ENCODE results near the gene RTN4RL1.
"Not testable (repeated sequence)": the region's sequence is repeated elsewhere in the genome, so short reads cannot be mapped to it uniquely, and the experiment has no call there.

The RTN4RL1 gene

DNA sequence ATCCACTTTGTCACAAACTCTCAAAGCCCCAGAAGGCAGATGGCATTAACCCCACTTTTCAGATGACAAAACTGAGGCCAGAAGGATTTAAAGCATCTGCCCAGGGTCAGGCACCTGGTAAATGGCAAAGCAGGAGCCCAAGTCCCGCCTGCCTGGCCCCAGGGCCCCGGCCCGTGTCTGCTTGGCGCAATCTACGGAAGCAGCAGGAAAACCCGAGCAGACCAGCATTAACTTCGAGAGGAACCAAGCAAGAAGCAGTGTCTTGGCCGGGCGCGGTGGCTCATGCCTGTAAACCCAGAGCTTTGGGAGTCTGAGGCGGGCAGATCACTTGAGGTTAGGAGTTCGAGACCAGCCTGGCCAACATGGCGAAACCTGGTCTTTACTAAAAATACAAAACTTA is 21.6 kb downstream of the RTN4RL1 start:
- DNase-seq (ENCODE audit: low read depth), result no peak

DNA sequence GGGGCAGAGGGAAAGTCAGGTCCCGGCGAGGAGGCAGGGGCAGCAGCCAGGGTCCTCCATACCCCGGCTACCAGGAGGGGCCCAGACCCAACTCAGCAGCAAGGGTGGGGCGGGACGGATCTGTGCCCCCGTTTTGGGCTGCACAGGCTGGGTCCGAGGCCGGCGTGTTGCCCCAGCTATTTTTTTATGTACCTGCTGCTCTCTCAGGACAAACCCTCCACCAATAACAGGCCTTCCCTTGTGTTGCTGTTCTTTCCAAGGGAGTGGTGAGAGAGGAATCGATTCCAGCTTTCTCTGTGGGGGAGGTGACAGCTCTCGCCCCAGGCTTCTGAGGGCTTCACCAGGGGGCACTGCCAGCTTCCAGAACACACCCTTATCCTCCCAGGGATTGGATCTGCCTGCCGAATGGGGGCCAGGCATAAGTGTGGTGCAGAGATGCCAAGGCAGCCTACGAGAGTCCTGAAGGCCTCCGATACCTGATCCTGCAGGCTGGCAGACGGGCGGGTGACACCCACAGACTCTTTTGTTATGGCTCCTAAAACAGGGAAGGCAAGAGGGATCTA is 22.3 kb downstream of the RTN4RL1 start:
- no peak for DNase-seq (ENCODE audit: low read depth)

DNA sequence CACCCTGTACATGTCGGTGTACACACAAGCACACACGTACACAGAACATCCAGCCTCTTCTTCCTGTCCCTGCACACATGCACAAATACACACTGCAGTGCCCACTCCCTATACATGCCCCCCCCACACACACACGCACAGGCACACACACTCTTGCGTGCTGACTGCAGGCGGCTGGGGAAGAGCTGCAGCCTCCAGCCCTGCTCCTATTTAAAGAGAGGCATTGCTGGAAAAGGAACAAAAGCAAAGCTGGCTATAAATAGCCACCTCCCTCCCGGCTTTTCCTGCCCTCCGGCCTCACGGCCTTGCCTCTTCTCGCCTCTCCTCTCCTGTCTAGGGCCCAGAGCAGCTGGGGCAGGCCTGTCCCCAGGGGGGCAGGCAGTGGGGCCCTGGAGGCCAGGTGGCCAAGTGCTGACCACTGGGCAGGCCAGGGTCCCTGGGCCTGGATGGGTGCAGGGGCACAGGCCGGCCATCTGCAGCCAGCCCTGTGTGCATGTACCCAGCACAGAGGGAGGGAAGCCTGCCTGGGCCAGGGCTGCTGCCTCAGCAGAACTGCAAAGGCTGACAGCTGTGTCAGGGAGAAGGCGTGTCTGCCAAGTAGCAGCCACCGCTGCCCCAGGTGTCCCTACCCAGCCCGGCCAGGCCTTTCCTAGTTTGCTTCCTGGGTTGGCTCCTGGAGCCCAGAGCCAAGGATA is 25.4 kb downstream of the RTN4RL1 start:
- DNase-seq (ENCODE audit: low read depth), result no peak

DNA sequence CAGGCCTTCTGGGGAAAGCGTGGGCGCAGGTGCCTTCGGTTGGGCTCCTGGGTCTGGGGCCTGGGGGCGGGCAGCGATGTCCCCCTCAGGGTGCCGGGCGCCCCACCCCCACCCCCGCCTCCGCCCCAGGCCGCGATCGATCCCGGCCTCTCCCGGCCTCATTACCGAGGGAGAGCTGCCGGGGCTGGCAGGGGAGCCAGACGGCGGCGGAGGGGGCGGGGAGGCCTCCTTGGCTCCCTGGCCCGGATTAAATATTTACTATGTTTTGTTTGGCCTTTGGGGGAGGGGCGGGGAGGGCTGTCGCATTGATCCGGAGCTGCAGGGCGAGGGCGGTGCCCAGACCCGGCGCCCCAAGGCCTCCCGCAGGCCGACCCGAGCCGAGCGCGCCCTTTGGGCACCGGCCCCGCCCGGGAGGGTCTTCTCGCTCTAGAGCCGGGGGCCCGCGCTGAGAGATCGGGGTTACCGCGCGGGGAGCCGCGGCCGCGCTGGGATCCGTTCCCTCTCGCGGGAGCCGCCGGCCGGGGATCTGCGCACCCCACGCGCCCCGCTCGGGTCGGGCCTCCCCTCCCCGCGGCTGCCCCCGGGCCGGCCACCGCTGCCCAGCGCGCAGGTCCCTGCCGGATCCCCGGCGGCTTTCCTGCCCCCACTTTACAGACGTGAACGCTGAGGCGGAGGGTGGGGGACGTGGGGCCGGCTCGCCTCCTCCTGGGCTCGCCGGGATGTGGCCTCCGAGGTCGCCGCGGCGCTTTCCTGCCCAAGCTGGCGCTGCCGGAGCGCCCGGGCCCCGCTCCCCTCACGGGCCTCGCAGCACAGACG is 27.0 kb downstream of the RTN4RL1 start:
- no peak for DNase-seq (ENCODE audit: low read depth)

DNA sequence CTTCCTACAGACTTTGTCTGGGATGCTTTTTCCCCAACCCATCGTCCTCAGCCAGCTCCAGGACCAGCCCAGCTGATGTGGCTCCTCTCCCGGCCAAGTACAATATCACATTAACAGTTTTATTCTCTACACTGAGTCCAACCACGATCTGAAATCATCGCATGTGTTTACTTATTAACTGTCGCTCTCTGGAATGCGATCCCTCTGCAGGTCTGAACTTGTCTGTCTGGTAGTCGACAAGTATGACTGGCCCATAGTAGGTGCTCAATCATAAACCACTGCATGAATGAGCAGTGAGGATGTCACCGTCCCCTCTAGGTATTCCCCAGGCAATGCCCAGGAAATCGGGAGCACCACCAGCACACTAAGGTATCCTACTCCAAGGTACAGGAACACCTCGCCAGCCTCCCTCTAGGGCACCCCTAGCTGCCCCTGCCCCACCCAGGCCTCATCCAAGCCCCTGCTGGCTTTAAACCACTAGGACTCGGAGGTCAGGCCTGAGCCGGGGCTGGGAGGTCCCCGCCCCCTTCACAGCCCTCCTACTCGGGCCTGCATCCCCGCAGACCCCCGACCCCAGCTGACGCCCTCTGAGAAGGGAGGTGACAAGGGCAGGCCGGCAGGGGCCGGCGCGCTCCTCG is 27.7 kb downstream of the RTN4RL1 start:
- DNase-seq (ENCODE audit: low read depth), result no peak

DNA sequence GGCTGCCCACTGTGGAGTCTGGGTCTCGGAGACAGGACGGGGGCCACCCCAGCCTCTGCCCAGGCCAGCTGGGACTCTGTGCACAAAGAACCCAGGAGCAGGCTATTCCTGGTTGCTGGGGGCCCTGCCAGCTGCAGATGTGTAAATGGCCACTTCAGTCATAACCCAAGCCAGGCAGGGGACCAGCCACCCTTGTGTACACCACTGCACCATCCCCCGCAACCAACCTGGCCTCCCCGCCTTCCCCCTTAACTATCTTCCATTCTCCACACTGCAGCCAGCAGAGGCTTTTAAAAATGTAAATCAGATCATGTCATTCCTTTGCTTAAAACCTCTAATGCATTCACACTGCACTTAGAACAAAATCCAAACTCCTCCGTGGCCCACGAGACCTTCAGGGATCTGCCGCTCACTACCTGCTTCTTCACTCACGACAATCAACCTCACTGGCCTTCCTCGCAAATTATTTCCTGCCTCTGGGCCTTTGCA is 28.3 kb downstream of the RTN4RL1 start:
- DNase-seq (ENCODE audit: low read depth), result no peak

DNA sequence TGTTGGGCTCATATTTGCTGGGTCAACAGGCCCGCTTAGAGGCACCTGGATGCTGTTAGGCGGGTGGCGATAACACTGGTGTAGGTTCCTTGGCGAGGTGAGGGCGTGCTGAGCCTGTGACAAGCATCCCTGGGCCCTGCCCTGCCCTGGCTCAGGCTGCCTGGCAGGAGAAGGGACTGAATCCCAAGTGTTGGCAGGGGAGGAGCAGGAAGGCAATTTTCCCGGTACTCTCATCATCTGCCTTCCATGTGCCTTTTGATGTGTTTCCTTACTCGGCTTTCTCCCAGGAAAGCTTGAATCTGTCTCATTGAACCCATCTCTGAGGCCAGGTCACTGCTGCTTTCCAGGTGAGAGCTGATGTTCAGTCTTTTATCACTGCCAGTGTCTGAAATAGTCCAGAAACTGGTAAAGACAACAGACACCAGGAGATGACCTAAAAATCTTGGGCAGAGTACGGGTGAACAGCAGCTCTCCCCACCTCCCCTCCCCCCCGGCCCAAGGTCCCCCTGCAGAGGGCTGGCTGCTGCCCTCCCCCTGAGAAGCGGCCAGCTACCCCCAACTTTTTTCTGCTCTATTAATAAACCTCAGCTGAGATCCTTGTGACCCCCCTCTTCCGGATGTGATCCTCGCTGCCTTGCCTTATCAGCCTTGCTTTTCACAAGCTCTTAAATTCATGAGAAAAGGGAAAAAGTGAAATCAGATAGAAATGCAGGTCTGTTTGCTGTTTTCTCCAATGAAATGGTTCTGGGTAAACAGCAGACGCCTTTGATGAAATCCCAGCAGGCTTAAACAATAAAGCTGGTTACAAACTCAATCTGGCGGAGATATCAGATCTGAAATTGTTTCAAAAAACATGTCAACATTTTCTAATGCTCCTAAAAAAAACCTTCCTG is 29.0 kb downstream of the RTN4RL1 start:
- DNase-seq (ENCODE audit: low read depth), result no peak

DNA sequence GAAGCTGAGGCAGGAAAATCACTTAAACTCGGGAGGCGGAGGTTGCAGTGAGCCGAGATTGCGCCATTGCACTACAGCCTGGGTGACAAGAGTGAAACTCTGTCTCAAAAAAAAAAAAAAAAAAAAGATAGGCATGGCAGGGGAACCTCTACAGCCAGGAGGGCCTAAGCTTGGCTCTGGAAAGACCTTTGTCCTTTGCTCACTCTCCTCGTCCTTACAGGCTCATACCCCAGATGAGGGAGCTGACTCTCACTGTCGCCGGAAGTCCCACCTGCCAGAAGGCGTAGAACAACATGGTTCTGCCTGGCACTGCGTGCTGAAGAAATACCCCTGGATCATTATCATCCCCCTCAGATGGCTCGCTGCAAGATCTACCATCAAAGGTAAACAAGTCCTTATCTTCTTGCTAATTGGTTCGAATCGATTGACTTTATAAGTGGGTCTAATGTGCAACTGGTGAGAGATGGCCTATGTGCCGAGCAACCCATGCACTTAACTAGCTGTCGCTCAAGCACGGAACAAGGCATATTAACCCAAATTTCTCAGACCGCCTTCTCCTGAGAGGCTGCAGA is 29.7 kb downstream of the RTN4RL1 start:
- DNase-seq (ENCODE audit: low read depth), result no peak

DNA sequence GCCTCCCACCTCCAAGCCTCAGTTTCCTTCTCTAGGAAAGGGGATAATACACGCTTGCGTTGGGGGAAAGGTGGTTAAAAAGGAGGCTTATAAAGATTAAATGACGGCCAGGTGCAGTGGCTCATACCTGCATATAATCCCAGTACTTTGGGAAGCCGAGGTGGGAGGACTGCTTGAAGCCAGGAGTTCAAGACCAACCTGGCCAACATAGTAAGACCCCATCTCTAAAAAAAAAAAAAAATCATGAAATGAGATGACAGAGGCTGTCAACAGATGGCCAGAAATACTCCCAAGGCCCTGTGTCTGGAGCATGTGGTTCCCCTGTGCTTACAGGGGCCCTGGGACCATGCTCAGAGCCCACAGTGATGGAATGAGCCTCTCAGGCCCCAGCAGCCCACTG is 30.4 kb downstream of the RTN4RL1 start:
- DNase-seq (ENCODE audit: low read depth), result no peak

DNA sequence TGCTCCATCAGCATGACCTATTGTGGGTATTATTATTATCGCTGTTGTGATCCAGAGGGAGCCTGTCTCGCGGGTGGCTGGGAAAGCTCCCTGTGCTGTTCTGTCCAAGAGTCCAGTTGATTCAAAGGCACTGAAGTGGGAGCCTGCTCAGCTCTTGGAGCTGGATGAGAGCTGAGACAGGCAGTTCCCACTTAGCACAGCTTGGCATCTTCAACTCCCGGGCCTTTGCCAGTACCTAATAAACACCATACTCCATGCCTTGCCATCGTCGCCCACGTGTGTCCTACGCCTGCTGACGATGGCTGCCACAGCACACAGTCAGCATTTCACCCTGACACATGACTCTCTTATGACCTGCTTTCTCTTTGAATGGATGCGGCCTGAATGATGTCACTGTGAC is 32.6 kb downstream of the RTN4RL1 start:
- no peak for DNase-seq (ENCODE audit: low read depth)

DNA sequence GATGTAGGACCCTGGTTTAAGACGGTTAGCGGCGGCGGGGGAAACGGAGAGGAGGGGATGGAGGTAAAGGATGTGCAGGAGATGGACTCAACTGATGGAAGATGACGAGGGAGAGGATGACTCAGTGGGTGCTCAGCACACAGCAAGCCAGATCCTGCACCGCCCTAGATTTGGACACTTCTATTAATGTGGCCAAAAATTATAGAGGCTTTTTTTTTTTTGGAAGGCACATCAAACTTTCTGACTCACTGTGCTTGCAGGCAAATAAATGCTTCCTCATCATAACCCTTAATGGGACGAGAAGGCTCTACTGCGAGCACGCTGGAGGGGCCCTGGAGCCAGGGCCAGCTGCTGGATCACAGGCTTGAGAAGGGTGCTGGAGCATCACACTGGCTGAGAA is 36.0 kb downstream of the RTN4RL1 start:
- peak; percentile 94 for DNase-seq (ENCODE audit: low read depth)

DNA sequence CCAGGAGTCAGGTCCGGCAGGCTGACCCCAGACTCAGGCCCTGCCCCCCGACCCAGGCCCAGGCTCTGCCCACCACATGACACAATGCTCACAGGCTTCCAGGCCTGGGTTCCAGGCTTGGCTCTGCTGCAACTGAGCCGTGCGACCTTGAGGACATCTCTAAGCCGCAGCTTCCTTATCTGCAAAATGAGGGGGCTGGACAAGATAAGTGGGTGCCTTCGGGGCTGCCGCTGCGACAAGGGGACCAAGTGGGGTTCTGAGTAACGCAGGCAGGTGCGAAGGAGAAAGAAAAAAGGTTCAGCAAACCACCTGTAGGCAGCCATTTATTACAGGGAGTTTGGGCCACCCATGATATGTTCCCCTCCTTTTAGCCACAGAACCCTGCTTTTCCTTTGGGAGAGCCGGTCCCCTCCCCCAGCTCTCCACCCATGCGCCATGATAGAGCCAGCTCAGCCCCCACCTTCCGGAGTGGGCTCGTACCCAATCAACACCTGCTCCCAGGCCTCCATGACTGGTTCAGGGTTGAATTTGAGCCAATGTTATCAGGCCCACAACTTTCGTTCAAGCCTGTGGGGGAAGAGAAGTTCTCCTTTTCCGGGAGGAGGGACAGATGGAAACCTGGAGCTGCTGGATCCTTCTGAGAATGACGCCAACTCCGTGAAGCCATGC is 38.2 kb downstream of the RTN4RL1 start:
- no peak for DNase-seq (ENCODE audit: low read depth)

DNA sequence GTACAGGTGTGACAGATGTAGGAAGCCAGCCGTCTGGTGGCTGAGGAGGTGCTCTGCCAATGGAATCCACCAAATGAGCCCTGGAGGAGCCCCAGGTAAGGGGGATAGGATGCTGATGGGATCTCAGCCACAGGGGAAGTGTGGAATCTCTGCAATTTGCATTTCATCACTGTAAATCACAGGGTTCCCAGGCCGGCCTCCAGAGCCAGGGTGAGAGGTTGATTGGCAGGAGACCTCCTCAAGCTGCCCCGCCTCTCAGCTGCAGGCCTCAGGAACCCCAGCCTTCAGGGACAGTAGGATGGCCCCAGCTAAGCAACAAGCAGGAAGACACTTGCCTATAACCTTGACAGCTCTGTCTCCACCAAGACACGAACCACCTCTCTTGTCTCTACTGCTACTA is 39.4 kb downstream of the RTN4RL1 start:
- no peak for DNase-seq (ENCODE audit: low read depth)

DNA sequence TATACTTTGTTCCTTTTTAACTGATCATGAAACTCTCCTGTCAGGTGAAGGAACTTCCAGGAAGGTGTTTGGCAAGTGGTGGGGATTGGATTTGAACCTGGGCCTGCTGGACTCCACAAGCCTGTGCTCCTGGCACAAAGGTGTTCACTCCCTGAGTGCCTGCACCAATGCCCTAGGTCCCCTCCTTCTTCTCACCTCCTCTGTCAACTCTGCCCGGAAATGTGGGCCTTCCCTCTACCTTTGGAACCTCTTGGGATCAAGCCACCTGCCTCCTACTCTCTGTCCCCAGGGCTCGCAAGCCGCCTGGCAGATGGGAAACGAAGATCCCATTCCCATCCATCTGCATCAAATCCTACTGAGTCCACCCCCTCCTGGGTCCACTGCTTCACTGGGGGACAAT is 40.0 kb downstream of the RTN4RL1 start:
- no peak for DNase-seq (ENCODE audit: low read depth)

DNA sequence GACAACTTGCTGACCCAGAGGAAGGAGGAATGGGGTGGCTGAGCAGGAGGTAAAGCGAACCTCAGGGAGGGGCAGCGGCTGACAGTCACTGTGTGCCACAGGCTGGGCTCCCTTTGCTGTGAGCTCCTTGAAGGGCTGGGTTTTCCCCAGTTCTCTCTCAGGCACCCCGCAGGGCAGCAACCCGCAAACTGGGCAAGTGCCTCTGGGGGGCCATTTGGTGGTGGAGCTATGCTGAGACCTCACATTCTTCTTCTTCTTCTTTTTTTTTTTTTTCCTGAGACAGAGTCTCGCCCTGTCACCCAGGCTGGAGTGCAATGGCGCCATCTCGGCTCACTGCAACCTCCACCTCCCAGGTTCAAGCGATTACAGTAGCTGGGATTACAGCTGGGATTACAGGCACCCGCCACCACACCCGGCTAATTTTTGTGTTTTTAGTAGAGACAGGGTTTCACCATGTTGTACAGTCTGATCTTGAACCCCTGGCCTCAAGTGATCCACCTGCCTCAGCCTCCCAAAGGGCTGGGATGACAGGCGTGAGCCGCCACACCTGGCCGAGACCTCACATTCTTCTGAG is 42.3 kb downstream of the RTN4RL1 start:
- not testable (repeated sequence) for DNase-seq (ENCODE audit: low read depth)

DNA sequence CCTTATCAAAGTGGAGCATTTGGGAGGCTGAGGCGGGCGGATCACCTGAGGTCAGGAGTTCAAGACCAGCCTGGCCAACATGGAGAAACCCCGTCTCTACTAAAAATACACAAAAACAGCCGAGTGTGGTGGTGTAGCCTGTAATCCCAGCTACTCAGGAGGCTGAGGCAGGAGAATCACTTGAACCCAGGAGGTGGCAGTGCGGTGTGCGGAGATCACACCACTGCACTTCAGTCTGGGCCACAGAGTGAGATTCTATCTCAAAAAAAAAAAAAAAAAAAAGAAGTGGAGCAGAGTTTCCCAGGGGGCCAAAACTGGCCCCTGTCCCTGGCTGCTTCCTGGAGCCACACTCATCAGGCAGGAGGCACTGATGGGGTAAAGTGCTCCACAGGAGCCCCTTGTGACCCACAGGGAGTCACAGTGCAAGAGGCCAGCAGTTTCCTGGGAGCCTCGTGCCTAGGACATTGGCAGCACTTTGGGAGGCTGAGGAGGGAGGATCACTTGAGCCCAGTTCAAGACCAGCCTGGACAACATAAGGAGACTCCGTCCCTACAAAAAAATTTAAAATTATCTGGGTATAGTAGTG is 44.4 kb downstream of the RTN4RL1 start:
- no peak for DNase-seq (ENCODE audit: low read depth)

DNA sequence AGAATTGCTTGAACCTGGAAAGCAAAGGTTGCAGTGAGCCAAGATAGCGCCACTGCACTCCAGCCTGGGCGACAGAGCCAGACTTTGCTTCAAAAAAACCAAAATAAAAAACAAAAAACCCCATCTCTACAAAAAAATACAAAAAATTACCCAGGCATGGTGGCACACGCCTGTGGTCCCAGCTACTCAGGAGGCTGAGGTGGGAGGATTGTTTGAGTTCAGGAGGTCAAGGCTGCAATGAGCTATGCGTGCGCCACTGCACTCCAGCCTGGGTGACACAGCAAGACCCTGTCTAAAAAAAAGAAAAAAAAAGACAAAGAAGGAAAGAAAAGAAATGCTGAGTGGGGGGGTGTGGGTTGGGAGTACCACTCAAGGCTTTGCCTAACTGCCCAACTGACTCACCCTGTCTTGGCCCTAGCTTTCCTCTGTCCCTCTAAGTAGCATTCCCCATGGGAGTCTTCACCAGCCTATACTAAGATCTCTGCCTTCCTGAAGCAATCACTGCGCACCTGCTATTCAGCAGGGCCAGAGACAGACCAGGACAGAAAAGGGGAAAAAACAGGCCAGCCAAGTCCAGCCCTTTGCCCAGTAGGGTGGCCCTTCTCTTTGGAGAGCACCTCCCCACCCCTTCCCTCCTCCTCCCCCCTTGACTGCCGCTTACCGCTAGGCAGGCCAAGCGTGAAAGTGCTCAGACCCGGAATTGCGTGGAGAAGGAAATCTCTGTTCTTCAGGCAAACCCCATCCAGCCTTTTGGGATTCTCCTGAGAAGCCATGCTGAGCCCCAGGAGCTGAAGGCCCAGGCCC is 45.8 kb downstream of the RTN4RL1 start:
- no peak for DNase-seq (ENCODE audit: low read depth)

DNA sequence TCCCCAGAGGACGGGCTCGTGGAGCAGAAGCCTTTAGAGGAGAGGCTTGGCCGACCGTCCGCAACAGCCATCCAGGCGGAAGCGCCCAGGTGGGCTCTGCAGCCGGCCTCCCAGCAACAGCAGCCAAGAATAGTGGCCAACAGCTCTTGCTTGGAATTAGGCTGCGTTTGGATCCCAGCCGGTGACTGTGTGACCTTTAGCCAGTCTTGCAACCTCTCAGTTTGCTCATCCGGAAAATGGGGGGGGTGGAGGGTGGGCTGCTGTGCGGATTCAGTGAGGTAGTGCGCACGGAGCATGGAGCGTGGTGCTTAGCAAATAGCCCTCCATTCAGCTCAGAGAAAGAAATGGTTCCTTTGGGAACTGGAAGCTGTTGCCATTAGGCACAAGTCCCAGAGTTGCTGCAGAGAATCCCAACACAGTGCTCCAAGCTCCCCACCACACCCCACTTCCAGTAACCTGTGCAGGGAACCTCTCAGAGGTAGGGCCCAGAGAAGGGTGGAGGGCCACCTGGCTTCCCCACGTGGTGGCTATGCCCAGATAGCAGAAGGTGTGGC is 46.7 kb downstream of the RTN4RL1 start:
- no peak for DNase-seq (ENCODE audit: low read depth)

Measured in stromal cell of bone marrow (primary cell).